ENCODE measurements around the gene SLAIN2. TPM values are rescaled to one million over a fixed set of nuclear protein-coding genes. Genes with fewer than 3 reads are reported as not detected.

The SLAIN2 gene
- total RNA-seq, 1 experiment from 2014 or later, result 30.8 TPM

DNA sequence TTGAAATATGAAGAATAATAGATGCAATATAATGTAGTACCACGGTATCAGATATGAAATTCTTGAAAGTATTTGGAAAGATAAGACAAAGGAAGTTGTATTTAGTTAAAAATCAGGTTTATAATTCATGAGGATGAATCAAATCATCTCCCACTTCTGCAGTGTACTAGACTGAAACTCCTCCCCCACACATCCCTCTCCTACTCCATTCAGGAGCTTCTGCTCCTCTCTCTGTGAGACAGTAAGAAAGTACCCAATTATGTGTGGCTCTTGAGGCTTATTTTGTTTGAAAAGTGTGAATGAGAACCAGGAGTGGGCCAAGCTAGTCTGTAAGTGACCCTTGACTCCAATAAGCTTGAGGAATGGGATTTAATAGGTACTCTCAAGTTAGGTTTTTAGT lies 9.5 kb downstream of the SLAIN2 start:
- H3K9me3 Mint-ChIP-seq, result peaks cover 4 to 7% of the 10 kb centered on the region in 2 experiments
- Histone ChIP-seq H3K79me1 (ENCODE audit: insufficient read depth, low read depth, low read length, poor library complexity, severe bottlenecking) (no peaks in the 10 kb centered on the region), H2BK20ac (ENCODE audit: low read depth, low read length, poor library complexity, severe bottlenecking) (no peak overlapping the region), H4K91ac (ENCODE audit: insufficient read length, low read depth, low read length) (no peak overlapping the region), H3K9me3 (ENCODE audit: control insufficient read depth, low read depth, low read length) (no peaks in the 10 kb centered on the region), H3K4me1 (ENCODE audit: insufficient read depth, low read length) (no peaks in the 10 kb centered on the region), H3K56ac (ENCODE audit: insufficient read length, low read depth, low read length) (no peak overlapping the region), H3K79me2 (ENCODE audit: insufficient read depth, low read length) (peaks cover 13% of the 10 kb centered on the region; the same call in 1 of the 2 replicates), H3K9ac (ENCODE audit: extremely low read depth, insufficient read length, low read length) (no peak overlapping the region), H2BK12ac (ENCODE audit: insufficient read length, low read depth, low read length) (no peak overlapping the region), H2BK120ac (ENCODE audit: low read depth, low read length, poor library complexity, severe bottlenecking) (no peak overlapping the region), H3K18ac (ENCODE audit: insufficient read length, low read depth, low read length) (no peak overlapping the region), H4K20me1 (ENCODE audit: control insufficient read depth, insufficient read depth, insufficient read length) (no peaks in the 10 kb centered on the region), H3K27me3 (ENCODE audit: insufficient read depth, low read length) (no peaks in the 10 kb centered on the region), H2BK15ac (ENCODE audit: low read depth, low read length) (no peak overlapping the region), H3K4me2 (ENCODE audit: insufficient read depth, insufficient read length, low read length) (no peak overlapping the region), H3T11ph (ENCODE audit: low read length) (no peak overlapping the region), H3K4ac (ENCODE audit: low read depth, low read length) (no peak overlapping the region), H3K23ac (ENCODE audit: insufficient read length, low read depth, low read length) (no peak overlapping the region), H2BK5ac (ENCODE audit: insufficient read length, low read length) (no peak overlapping the region), H3K14ac (ENCODE audit: insufficient read depth, low read length) (no peak overlapping the region), H2AK5ac (ENCODE audit: insufficient read length, low read length) (no peak overlapping the region), H3K23me2 (ENCODE audit: insufficient read length, low read depth, low read length, poor library complexity, severe bottlenecking) (no peaks in the 10 kb centered on the region), H2AFZ (ENCODE audit: low read length) (no peak overlapping the region), H4K8ac (replicated peaks; ENCODE audit: insufficient read length, low read depth, low read length) (no peak overlapping the region), H4K5ac (ENCODE audit: insufficient read length, low read depth, low read length) (no peak overlapping the region), H3K27ac (ENCODE audit: insufficient read length, low read depth, low read length) (no peak overlapping the region)
- peaks cover 33 to 35% of the 10 kb centered on the region in 2 experiments for H3K4me1 Mint-ChIP-seq
- no peak overlapping the region for H3K4me3 Mint-ChIP-seq
- H3K27ac Mint-ChIP-seq, result no peak overlapping the region
- H3K36me3 Mint-ChIP-seq (ENCODE audit: insufficient read depth in 1 of 3, low read depth in 3 of 3), result peaks cover 7 to 12% (median 12%) of the 10 kb centered on the region in 3 experiments; a peak in 6 of 7 replicates
- TF ChIP-seq, protein P1, sequence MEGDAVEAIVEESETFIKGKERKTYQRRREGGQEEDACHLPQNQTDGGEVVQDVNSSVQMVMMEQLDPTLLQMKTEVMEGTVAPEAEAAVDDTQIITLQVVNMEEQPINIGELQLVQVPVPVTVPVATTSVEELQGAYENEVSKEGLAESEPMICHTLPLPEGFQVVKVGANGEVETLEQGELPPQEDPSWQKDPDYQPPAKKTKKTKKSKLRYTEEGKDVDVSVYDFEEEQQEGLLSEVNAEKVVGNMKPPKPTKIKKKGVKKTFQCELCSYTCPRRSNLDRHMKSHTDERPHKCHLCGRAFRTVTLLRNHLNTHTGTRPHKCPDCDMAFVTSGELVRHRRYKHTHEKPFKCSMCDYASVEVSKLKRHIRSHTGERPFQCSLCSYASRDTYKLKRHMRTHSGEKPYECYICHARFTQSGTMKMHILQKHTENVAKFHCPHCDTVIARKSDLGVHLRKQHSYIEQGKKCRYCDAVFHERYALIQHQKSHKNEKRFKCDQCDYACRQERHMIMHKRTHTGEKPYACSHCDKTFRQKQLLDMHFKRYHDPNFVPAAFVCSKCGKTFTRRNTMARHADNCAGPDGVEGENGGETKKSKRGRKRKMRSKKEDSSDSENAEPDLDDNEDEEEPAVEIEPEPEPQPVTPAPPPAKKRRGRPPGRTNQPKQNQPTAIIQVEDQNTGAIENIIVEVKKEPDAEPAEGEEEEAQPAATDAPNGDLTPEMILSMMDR (conservative IDR thresholded peaks at IDR 0.05), result no peak
- no CpG with 5 or more reads among the region's 1 CpG for WGBS (ENCODE audit: extremely low coverage, insufficient read length, low lambda C conversion rate)
- DNase-seq, result no peak
- H3K27me3 Mint-ChIP-seq (ENCODE audit: low read depth), result no peaks in the 10 kb centered on the region

Data from H9 (cell line).